Chondrocyte (in vitro differentiated cells): ENCODE measurements around the gene TUBE1. TPM values are rescaled to one million over a fixed set of nuclear protein-coding genes. Genes with fewer than 3 reads are reported as not detected.
A peak's percentile ranks its signal among the peaks of the same experiment; 100 is the strongest.

Experiments used
- DNase-seq: peaks from one replicate; pipeline ENCODE4 v3.0.0; 2021; ENCODE audit warnings: mixed read lengths, low spot score
- H3K27ac Mint-ChIP-seq: one replicate; pipeline ENCODE4 v1.8.0; 2021; ENCODE audit warnings: mild to moderate bottlenecking, moderate library complexity, mixed read lengths; ENCODE audit not compliant: unreplicated experiment
- H3K27me3 Mint-ChIP-seq: 2 replicates; pipeline ENCODE4 v1.8.0; 2021; ENCODE audit warnings: low read depth, mixed read lengths
- H3K36me3 Mint-ChIP-seq: 2 replicates; pipeline ENCODE4 v1.8.0; 2021; ENCODE audit warnings: low read depth, mixed read lengths
- H3K4me1 Mint-ChIP-seq: 2 replicates; pipeline ENCODE4 v1.8.0; 2021; ENCODE audit warnings: low read depth, mild to moderate bottlenecking, mixed read lengths
- H3K4me3 Mint-ChIP-seq: one replicate; pipeline ENCODE4 v1.8.0; 2021; ENCODE audit warnings: mild to moderate bottlenecking, moderate library complexity, mixed read lengths; ENCODE audit not compliant: unreplicated experiment
- H3K9me3 Mint-ChIP-seq: 2 replicates; pipeline ENCODE4 v1.8.0; 2021; ENCODE audit warnings: low read depth, mixed read lengths
- CTCF ChIP-seq: fragments of 200-600 bp; sonication (generic); IDR thresholded peaks from 2 replicates; pipeline ENCODE4 v1.5.0; 2021; ENCODE audit warnings: antibody characterized with exemption, mild to moderate bottlenecking, moderate library complexity
- long read RNA-seq: library from polyadenylated mRNA; stranded (forward); transcript quantifications from one replicate; pipeline ENCODE4 v2.0.0, GENCODE V29; 2021
- total RNA-seq: library from RNA; stranded (reverse); gene quantifications from 3 replicates; pipeline ENCODE4 v1.2.1, GENCODE V29; 2021

Gene TUBE1, protein sequence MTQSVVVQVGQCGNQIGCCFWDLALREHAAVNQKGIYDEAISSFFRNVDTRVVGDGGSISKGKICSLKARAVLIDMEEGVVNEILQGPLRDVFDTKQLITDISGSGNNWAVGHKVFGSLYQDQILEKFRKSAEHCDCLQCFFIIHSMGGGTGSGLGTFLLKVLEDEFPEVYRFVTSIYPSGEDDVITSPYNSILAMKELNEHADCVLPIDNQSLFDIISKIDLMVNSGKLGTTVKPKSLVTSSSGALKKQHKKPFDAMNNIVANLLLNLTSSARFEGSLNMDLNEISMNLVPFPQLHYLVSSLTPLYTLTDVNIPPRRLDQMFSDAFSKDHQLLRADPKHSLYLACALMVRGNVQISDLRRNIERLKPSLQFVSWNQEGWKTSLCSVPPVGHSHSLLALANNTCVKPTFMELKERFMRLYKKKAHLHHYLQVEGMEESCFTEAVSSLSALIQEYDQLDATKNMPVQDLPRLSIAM
- total RNA-seq: 13.8 to 24.8 TPM (median 23.9 TPM) in 3 replicates
- long read RNA-seq, transcript TUBE1-202 (12 exons, 2,142 nt): major isoform, 20 of 47 reads
- long read RNA-seq, partial matches to known transcripts: 8 of 47 reads
- long read RNA-seq, other reads (novel, unspliced or antisense): 14 of 47 reads

DNA sequence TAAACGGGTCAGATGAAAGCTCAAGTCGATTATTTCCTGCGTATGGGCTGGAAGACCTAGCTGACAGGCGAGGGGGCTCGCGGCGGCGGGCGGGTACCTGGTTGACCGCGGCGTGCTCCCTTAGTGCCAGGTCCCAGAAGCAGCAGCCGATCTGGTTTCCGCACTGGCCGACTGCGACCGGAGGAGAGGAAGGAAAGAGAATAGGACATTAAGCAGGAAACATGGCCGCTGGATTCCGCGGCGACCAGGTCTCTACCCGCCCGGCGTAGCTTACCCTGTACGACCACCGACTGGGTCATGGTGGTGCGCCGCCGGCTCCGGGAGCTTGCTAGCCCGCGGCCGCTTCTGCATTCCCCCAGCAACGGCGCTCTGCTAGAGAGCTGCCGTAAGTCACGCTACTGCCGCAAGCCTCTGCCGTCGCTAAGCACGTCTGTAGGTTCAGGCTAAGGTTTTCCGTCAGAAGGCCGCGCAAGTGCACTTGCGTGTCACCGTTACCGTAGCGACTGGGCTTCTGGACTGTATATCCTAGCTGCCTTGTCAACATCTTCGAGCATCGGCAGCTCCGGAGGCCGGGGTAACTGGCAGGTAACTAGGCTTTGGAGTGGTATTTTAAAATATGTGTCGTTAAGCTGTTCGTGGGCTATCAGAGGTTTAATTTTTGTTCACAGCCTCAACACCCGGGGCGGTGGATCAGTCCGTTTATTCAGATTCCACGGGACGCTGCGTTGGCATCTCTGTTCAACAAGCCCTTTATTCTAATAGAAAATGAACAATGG lies at the start of gene TUBE1, which contains the start of gene FAM229B:
TUBE1 (minus strand) TSS at position 347 of the 776 bp plus-strand sequence; CDS start at position 299, 48 bp downstream.
FAM229B (plus strand) TSS at position 456 of the 776 bp plus-strand sequence. CDS start 11,693 bp downstream, outside the sequence.
- TF ChIP-seq CTCF: no peak
- Mint-ChIP-seq H3K27ac (no peak within 1 kb of the TSS), H3K4me3 (no peak within 1 kb of the TSS), H3K27me3 (no peaks in the 10 kb centered on the region), H3K9me3 (no peaks in the 10 kb centered on the region), H3K4me1 (peaks cover 9% of the 10 kb centered on the region), H3K36me3 (peaks cover 9% of the 10 kb centered on the region)
- DNase-seq: peak; percentile 97

DNA sequence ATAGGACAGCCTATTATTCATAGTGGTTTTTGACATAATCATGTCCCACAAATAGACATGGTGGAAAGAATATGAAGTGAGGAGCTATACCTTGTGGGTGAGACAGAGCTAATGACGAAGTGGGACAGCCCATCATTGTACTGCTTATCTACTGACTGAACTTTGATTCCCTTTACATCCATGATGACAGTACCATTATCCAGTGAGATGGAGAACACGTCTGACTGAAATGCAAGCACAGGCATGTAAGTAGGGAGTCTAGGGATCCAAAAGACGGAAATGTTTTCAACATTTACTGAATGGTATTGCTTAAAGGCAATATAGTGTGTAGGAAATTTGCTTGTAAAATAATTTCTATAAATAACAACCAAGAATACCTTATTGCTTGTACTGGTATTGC lies 43.6 kb upstream of the TUBE1 start:
- Mint-ChIP-seq H3K9me3 (no peaks in the 10 kb centered on the region), H3K27me3 (no peaks in the 10 kb centered on the region), H3K27ac (no peak overlapping the region), H3K4me3 (no peak overlapping the region), H3K4me1 (no peaks in the 10 kb centered on the region), H3K36me3 (peaks cover 30% of the 10 kb centered on the region)
- DNase-seq: no peak
- no peak for TF ChIP-seq CTCF

GRCh38 chr6:112128208-112128607 lies 40.9 kb upstream of the TUBE1 start:
- no peak for TF ChIP-seq CTCF
- Mint-ChIP-seq H3K9me3 (no peaks in the 10 kb centered on the region), H3K4me3 (no peak overlapping the region), H3K36me3 (peaks cover 38% of the 10 kb centered on the region), H3K4me1 (no peaks in the 10 kb centered on the region), H3K27ac (no peak overlapping the region), H3K27me3 (no peaks in the 10 kb centered on the region)
- DNase-seq: no peak

DNA sequence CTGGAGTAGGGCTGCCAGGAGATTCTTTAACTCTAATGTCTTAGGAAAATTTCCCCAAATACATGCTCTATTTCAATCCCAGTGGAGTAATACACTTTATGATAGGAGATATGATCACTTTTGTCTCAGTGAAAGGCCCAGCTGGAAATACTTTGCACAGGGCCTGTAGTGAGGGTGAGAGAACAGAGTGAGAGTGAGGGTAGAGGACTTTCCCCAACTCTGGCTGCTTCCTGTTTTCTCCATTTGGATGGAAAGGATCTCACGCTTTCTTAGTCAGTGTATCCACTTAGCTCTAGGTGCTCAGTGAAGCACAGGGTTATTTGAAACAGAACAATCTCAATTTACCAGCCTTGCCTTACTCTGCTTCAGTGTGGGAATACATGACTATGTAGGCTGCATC lies 36.7 kb upstream of the TUBE1 start:
- TF ChIP-seq CTCF: no peak
- H3K4me3 Mint-ChIP-seq: no peak overlapping the region
- H3K4me1 Mint-ChIP-seq: no peaks in the 10 kb centered on the region
- H3K36me3 Mint-ChIP-seq: peaks cover 35% of the 10 kb centered on the region
- H3K27ac Mint-ChIP-seq: no peak overlapping the region
- no peaks in the 10 kb centered on the region for H3K9me3 Mint-ChIP-seq
- no peaks in the 10 kb centered on the region for H3K27me3 Mint-ChIP-seq
- DNase-seq: no peak

GRCh38 chr6:112122756-112123155 lies 35.5 kb upstream of the TUBE1 start:
- H3K4me3 Mint-ChIP-seq: no peak overlapping the region
- TF ChIP-seq CTCF: no peak
- DNase-seq: no peak
- H3K27ac Mint-ChIP-seq: no peak overlapping the region
- peaks cover 33% of the 10 kb centered on the region for H3K36me3 Mint-ChIP-seq
- H3K4me1 Mint-ChIP-seq: no peaks in the 10 kb centered on the region
- no peaks in the 10 kb centered on the region for H3K27me3 Mint-ChIP-seq
- no peaks in the 10 kb centered on the region for H3K9me3 Mint-ChIP-seq
